Heart left ventricle (tissue), 16 donors: ENCODE measurements around the gene TMEM92. TPM values are rescaled to one million over a fixed set of nuclear protein-coding genes. Genes with fewer than 3 reads are reported as not detected.

Experiments used
- ATAC-seq, 4 donors: fragments of 200-7000 bp; cut with Tn5 transposase; one replicate each; pipeline ENCODE4 v1.9.1; 2020 to 2022; ENCODE audit warnings: moderate library complexity in 4 of 4, mild to moderate bottlenecking in 3 of 4, moderate number of reproducible peaks in 1 of 4
- DNase-seq, 5 donors: peaks; one replicate each; pipeline ENCODE4 v3.0.0-alpha.2; 2020
- H3K27ac ChIP-seq, 12 donors: fragments of 200-600 bp; sonication (generic) in 4 of 12; one replicate each; pipeline versions ENCODE4 v1.5.0 to v1.8.0; 2016 to 2022; ENCODE audit warnings: mild to moderate bottlenecking in 2 of 12
- H3K27me3 ChIP-seq, 9 donors: fragments of 200-600 bp; sonication (generic) in 2 of 9; one replicate each; pipeline versions ENCODE4 v1.5.1 to v1.8.0; 2016 to 2022; ENCODE audit warnings: mild to moderate bottlenecking in 3 of 9
- H3K36me3 ChIP-seq, 9 donors: fragments of 200-600 bp; sonication (generic) in 2 of 9; one replicate each; pipeline versions ENCODE4 v1.5.0 to v1.8.0; 2018 to 2022; ENCODE audit warnings: mild to moderate bottlenecking in 2 of 9
- H3K4me1 ChIP-seq, 12 donors: fragments of 200-600 bp; sonication (generic) in 4 of 12; one replicate each; pipeline versions ENCODE4 v1.5.0 to v1.8.0; 2016 to 2022; ENCODE audit warnings: mild to moderate bottlenecking in 3 of 12
- H3K4me3 ChIP-seq, 12 donors: fragments of 200-600 bp; sonication (generic) in 4 of 12; one replicate each; pipeline versions ENCODE4 v1.5.0 to v1.8.0; 2017 to 2022; ENCODE audit warnings: mild to moderate bottlenecking in 9 of 12, moderate library complexity in 4 of 12
- H3K9me3 ChIP-seq, 12 donors: fragments of 200-600 bp; sonication (generic) in 4 of 12; one replicate each; pipeline versions ENCODE4 v1.5.0 to v1.8.0; 2016 to 2022; ENCODE audit warnings: mild to moderate bottlenecking in 1 of 12
- POLR2A ChIP-seq, 2 donors: fragments of 450-650 bp; IDR thresholded peaks; one replicate each; pipeline ENCODE4 v1.6.1; 2017; ENCODE audit warnings: antibody characterized with exemption in 2 of 2, mild to moderate bottlenecking in 2 of 2, moderate library complexity in 2 of 2
- whole genome bisulfite sequencing, 4 donors: extraction: QIAGEN DNeasy Blood & Tissue Kit in 2 of 4; methylation state at CpG; one replicate each; pipeline versions ENCODE4 v1.1.5 to v1.1.7; 2013 to 2018; 5-methylcytosine and 5-hydroxymethylcytosine counted together
- intact Hi-C, 10 donors: fragments of 100-400 bp; cut with DNase I; formaldehyde crosslinking; loops; one replicate each; pipeline versions ENCODE4 v1.11.1 to v1.14.2; 2022
- polyA plus RNA-seq, 2 donors: library from polyadenylated mRNA; stranded (reverse); fragments of 200-250 nt; gene quantifications; one replicate each; pipeline ENCODE4 v1.2.3, GENCODE V29; 2013
- total RNA-seq, 9 donors: library from RNA; depleted of rRNA in 2 of 9; stranded (reverse); fragments of >200 nt in 2 of 9; fragmentation: NEBNext Ultra II Directional in 3 of 9; extraction: Animal tissue kit (Norgen Biotek cat#: 25700) in 3 of 9; gene quantifications; one replicate each; pipeline versions ENCODE4 v1.1.0 to v1.2.4, GENCODE V29; 2016 to 2023
- TF ChIP-seq, protein P1 (sequence below), 12 donors: fragments of 200-600 bp; sonication (generic) in 4 of 12; IDR thresholded peaks; one replicate each; pipeline versions ENCODE4 v1.5.0 to v1.8.0; 2018 to 2022; ENCODE audit warnings: antibody characterized with exemption in 12 of 12, mild to moderate bottlenecking in 5 of 12
- donor health status: ischemic (EF 13 %, LVEDD 7.1; RV severe dilation, severe dysfunction).
- donor health status: healthy with polysubstance abuse.
- donor health status: DM: no; HTN: yes; CAD: no.
- donor health status: DM: no; HTN: no; CAD: no.
- donor health status: ischemic (EF 25% LVEDD 6.9; RV normal size, moderate dysfunction).
- donor health status: ischemic (EF 25% LVEDD 5.7; RV mildly dilated, moderate dysfunction).
- donor health status: healthy.
- donor health status: DM: yes; HTN: yes; CAD: no.
- donor health status: ischemic (EF 35%, LVEDD 5.7; RV mildly dilated, moderate dysfunction).
- donor health status: nonischemic (EF 11% LVEDD 7.7; RV severe dilation, severe dysfunction).
- donor health status: DM: yes; HTN: yes; CAD: no.
- donor health status: PGD.
- donor health status: ischemic (EF 29% LVEDD 5.4; RV normal size, mild dysfunction).
- donor health status: nonischemic (EF 23%, LVEDD 6.1; RV moderate dilation, normal function).

The TMEM92 gene
- total and polyA plus RNA-seq, 11 donors = 0.11 TPM; not detected in 10

DNA sequence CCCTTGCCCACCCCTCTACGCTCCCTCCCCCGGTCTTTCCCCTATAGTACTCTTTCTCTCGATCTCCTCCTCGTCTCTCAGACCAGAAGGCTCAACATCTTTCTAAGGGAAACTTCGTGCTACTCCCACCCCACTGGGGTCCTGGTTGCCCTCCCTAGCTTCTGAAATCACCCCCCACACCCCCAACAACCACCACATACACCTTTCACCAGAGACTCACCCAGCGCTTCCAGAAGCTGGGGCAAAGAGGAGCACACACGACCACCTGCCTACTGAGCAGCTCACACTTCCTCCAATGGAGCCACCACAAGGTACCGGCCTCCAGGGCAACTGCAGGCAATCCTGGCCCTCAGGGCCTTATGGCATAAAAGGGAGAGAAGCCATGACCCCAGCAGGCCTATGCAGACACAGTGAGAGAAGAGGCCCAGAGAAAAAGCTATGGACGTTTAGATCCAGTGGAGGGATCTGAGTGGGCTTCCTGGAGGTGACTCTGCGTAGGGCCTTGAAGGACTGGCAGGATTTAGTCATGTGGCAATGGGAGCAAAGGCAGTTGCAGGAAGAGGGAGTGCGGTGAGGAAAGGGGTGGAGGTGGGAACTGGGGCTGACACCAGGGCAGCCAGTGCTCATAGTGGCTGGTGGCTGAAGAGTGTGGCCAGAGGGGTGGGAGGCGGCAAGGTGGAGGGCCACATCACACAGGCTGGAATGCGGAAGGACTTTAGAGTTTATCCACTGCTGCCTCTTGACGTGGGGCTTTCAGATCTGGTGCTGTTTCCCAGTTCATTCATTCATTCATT, 12.1 kb upstream of the TMEM92 start:
- no peaks in the 10 kb centered on the region for H3K36me3 ChIP-seq
- ATAC-seq (no peak), DNase-seq (no peak)
- peaks cover 0 to 14% (median 0%) of the 10 kb centered on the region in 9 donors for H3K27me3 ChIP-seq
- H3K9me3 ChIP-seq = no peaks in the 10 kb centered on the region
- WGBS, 4 donors = 83 to 89% (median 87%) methylated on average over 14 of the region's 14 CpGs
- TF ChIP-seq POLR2A (IDR thresholded peaks at IDR 0.05) = no peak
- TF ChIP-seq, protein P1, sequence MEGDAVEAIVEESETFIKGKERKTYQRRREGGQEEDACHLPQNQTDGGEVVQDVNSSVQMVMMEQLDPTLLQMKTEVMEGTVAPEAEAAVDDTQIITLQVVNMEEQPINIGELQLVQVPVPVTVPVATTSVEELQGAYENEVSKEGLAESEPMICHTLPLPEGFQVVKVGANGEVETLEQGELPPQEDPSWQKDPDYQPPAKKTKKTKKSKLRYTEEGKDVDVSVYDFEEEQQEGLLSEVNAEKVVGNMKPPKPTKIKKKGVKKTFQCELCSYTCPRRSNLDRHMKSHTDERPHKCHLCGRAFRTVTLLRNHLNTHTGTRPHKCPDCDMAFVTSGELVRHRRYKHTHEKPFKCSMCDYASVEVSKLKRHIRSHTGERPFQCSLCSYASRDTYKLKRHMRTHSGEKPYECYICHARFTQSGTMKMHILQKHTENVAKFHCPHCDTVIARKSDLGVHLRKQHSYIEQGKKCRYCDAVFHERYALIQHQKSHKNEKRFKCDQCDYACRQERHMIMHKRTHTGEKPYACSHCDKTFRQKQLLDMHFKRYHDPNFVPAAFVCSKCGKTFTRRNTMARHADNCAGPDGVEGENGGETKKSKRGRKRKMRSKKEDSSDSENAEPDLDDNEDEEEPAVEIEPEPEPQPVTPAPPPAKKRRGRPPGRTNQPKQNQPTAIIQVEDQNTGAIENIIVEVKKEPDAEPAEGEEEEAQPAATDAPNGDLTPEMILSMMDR (IDR thresholded peaks at IDR 0.05) = no peak
- H3K4me1 ChIP-seq = peaks cover 0 to 47% (median 4%) of the 10 kb centered on the region in 12 donors
- H3K27ac ChIP-seq = no peak overlapping the region
- intact Hi-C loops = no loop called here
- no peak overlapping the region for H3K4me3 ChIP-seq

DNA sequence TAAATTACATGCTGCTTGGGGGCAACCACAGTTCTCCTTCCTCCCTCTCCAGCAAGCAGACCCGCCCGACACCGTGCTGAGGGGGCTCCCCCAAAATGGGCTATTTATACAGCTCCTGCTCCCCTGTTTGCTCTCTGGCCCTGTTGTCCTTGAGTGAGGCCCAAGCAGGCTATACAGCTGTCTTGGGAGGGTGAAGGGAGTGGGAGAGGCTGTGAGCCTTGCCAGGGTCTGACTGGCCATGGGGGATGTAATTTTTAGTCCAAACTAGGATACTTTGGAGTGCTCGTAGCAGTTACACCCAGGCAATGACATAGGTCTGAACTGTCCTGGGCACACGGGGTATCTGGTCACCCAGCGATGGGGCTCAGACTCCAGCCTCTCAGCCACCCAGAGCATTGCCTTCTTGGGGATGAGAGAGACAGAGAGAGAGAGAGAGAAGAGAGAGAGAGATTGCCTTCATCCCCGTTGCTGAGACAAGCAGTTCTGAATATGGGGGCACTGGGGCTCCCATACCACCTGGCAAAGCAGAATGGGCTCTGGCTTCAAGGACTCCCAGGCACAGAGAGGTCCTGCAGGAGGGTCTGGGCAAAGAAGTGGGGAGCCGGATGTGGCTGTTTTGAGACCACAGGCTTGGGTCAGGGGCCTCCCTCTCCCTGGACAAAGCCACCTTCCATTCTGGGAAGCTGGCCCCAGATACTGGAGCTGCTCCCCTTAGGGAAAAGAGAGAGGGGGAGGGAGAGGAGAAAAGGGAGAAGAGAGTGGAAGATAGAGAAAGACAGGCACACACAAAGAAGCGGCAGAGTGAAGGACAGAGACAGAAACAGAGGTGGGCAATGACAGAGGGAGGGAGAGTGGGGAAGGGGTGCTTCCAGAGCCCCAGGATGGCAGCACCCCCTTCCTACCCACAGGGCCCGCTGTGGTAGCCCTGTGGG, 10.7 kb upstream of the TMEM92 start:
- WGBS, 4 donors = 74 to 83% (median 79%) methylated on average over 10 of the region's 10 CpGs
- DNase-seq (no peak), ATAC-seq (no peak)
- Histone ChIP-seq H3K9me3 (no peaks in the 10 kb centered on the region), H3K4me3 (no peak overlapping the region), H3K4me1 (peaks cover 0 to 47% (median 6%) of the 10 kb centered on the region in 12 donors), H3K27ac (peak overlapping the region in 1 of 12 donors; percentile 44), H3K27me3 (peaks cover 0 to 6% (median 0%) of the 10 kb centered on the region in 9 donors), H3K36me3 (no peaks in the 10 kb centered on the region)
- TF ChIP-seq, protein P1 (IDR thresholded peaks at IDR 0.05) = no peak
- no peak for TF ChIP-seq POLR2A (IDR thresholded peaks at IDR 0.05)
- intact Hi-C loops = no loop called here

DNA sequence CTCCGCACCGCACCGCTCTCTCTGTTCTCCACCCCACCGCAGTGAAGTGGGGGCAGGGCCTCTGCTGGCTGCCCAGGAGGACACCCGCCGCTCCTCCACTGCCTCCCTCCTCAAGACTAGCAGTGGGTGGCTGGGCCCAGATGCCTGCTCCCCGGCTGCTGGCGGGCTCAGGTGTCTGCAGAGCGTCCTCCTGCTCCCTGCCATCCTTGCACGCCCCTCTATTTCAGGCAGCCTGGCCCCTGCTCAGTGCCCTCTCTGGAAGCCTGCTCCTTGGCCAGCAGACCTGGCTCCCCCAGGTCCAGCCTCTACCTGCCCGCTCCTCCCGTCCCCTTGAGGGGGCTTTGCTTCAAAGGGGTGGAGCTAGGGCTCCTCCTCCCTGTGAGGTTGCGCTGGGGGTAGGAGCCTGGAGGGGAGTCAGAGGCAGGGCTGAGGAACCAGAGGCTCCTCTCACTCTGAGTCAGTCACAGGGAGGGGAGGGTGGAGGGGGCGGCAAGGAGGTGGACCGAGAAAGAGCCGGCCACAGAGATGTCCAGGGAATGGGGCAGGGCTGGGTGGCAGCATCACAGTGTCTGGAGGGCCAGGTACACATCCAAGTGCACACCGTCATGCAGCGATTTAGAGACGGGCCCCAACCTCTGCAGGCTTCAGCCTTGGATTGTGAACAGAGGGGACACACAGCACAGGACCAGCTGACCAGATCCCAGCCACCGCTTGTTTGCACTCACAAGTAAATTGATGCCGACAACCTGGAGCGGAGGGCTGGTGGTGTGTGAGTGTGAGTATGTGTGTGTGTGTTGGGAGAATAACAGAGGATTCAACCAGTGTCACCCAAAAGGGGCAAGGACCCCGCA, 9.8 kb upstream of the TMEM92 start:
- DNase-seq (no peak), ATAC-seq (no peak)
- Histone ChIP-seq H3K27ac (peak overlapping the region in 1 of 12 donors; percentile 44), H3K4me3 (no peak overlapping the region), H3K27me3 (no peaks in the 10 kb centered on the region), H3K4me1 (peaks cover 0 to 41% (median 6%) of the 10 kb centered on the region in 12 donors), H3K36me3 (no peaks in the 10 kb centered on the region), H3K9me3 (no peaks in the 10 kb centered on the region)
- intact Hi-C loops = no loop called here
- TF ChIP-seq POLR2A (IDR thresholded peaks at IDR 0.05) = no peak
- TF ChIP-seq, protein P1 (IDR thresholded peaks at IDR 0.05) = no peak
- WGBS, 4 donors = 75 to 84% (median 78%) methylated on average over 23 of the region's 23 CpGs
